ENCODE measurements around the gene RBPJL. TPM values are rescaled to one million over a fixed set of nuclear protein-coding genes. Genes with fewer than 3 reads are reported as not detected.
A peak's percentile ranks its signal among the peaks of the same experiment; 100 is the strongest.

RBPJL gene
- total RNA-seq, 1 donor from 2014 or later, result not detected

GRCh38 chr20:45317826-45318225 is 11.2 kb downstream of the RBPJL start:
- intact Hi-C loops (cut with micrococcal nuclease), result loop anchor here (2.0 to 10.0 kb wide), 3 partner anchors 37 to 353 kb away; partner anchors contain the start of genes STK4 and TOMM34
- Mint-ChIP-seq H3K27ac (peak overlapping the region; percentile 93), H3K9me3 (peaks cover 4% of the 10 kb centered on the region), H3K4me3 (peak overlapping the region; percentile 71), H3K27me3 (peaks cover 12% of the 10 kb centered on the region), H3K4me1 (peaks cover 39% of the 10 kb centered on the region), H3K36me3 (ENCODE audit: low read depth) (peaks cover 3% of the 10 kb centered on the region)
- no peak for DNase-seq

GRCh38 chr20:45318386-45318939 is 11.8 kb downstream of the RBPJL start:
- intact Hi-C loops (cut with micrococcal nuclease), result loop anchor here (2.0 to 10.0 kb wide), 3 partner anchors 36 to 354 kb away; partner anchors contain the start of genes STK4 and TOMM34

GRCh38 chr20:45318948-45319347 is 12.3 kb downstream of the RBPJL start:
- H3K4me1 Mint-ChIP-seq, result peaks cover 39% of the 10 kb centered on the region
- peaks cover 12% of the 10 kb centered on the region for H3K27me3 Mint-ChIP-seq
- DNase-seq, result peak; percentile 68
- peaks cover 3% of the 10 kb centered on the region for H3K36me3 Mint-ChIP-seq (ENCODE audit: low read depth)
- peak overlapping the region; percentile 93 for H3K27ac Mint-ChIP-seq
- intact Hi-C loops (cut with micrococcal nuclease), result loop anchor here (1.0 to 10.0 kb wide), 5 partner anchors 36 to 452 kb away; partner anchors contain the start of genes STK4 and TOMM34
- peaks cover 4% of the 10 kb centered on the region for H3K9me3 Mint-ChIP-seq
- H3K4me3 Mint-ChIP-seq, result peak overlapping the region; percentile 71

More at GRCh38 chr20:45318386-45318939, 11.8 kb downstream of the RBPJL start:
- peaks cover 3% of the 10 kb centered on the region for H3K36me3 Mint-ChIP-seq (ENCODE audit: low read depth)
- peaks cover 39% of the 10 kb centered on the region for H3K4me1 Mint-ChIP-seq
- H3K4me3 Mint-ChIP-seq, result peak overlapping the region; percentile 71
- H3K27me3 Mint-ChIP-seq, result peaks cover 12% of the 10 kb centered on the region
- H3K9me3 Mint-ChIP-seq, result peaks cover 4% of the 10 kb centered on the region
- peak; percentile 69 for DNase-seq
- H3K27ac Mint-ChIP-seq, result peak overlapping the region; percentile 93

- H3K9me3 Mint-ChIP-seq, result peaks cover 4% of the 10 kb centered on the region
- H3K4me3 Mint-ChIP-seq, result no peak overlapping the region
- peak; percentile 70 for DNase-seq
- intact Hi-C loops (cut with micrococcal nuclease), result no loop called here
- H3K27ac Mint-ChIP-seq, result peak overlapping the region; percentile 36
- peaks cover 36% of the 10 kb centered on the region for H3K4me1 Mint-ChIP-seq
- H3K27me3 Mint-ChIP-seq, result peaks cover 7% of the 10 kb centered on the region
- H3K36me3 Mint-ChIP-seq (ENCODE audit: low read depth), result peaks cover 10% of the 10 kb centered on the region
These were observed 14.4 kb downstream of the RBPJL start for GRCh38 chr20:45320948-45321595.

GRCh38 chr20:45322952-45323383 is 16.3 kb downstream of the RBPJL start:
- DNase-seq, result peak; percentile 67
- Mint-ChIP-seq H3K27me3 (no peaks in the 10 kb centered on the region), H3K36me3 (ENCODE audit: low read depth) (peaks cover 22% of the 10 kb centered on the region), H3K4me1 (peaks cover 29% of the 10 kb centered on the region), H3K9me3 (peaks cover 4% of the 10 kb centered on the region), H3K4me3 (no peak overlapping the region), H3K27ac (peak overlapping the region; percentile 37)
- intact Hi-C loops (cut with micrococcal nuclease), result no loop called here

- intact Hi-C loops (cut with micrococcal nuclease), result no loop called here
- no peak overlapping the region for H3K27ac Mint-ChIP-seq
- H3K36me3 Mint-ChIP-seq (ENCODE audit: low read depth), result peaks cover 29% of the 10 kb centered on the region
- peaks cover 24% of the 10 kb centered on the region for H3K4me1 Mint-ChIP-seq
- DNase-seq, result no peak
- H3K9me3 Mint-ChIP-seq, result peaks cover 4% of the 10 kb centered on the region
- no peaks in the 10 kb centered on the region for H3K27me3 Mint-ChIP-seq
- no peak overlapping the region for H3K4me3 Mint-ChIP-seq
These were observed 17.1 kb downstream of the RBPJL start for GRCh38 chr20:45323731-45324130.

- Mint-ChIP-seq H3K4me1 (peaks cover 13% of the 10 kb centered on the region), H3K27ac (peak overlapping the region; percentile 41), H3K36me3 (ENCODE audit: low read depth) (peaks cover 36% of the 10 kb centered on the region), H3K27me3 (no peaks in the 10 kb centered on the region), H3K9me3 (no peaks in the 10 kb centered on the region), H3K4me3 (no peak overlapping the region)
- intact Hi-C loops (cut with micrococcal nuclease), result no loop called here
- no peak for DNase-seq
These were observed 18.7 kb downstream of the RBPJL start for GRCh38 chr20:45325371-45325770.

- Mint-ChIP-seq H3K4me1 (peaks cover 5% of the 10 kb centered on the region), H3K36me3 (ENCODE audit: low read depth) (peaks cover 53% of the 10 kb centered on the region), H3K27ac (no peak overlapping the region), H3K4me3 (no peak overlapping the region), H3K9me3 (no peaks in the 10 kb centered on the region), H3K27me3 (no peaks in the 10 kb centered on the region)
- DNase-seq, result no peak
- intact Hi-C loops (cut with micrococcal nuclease), result no loop called here
These were observed 21.8 kb downstream of the RBPJL start for GRCh38 chr20:45328451-45328850.

DNA sequence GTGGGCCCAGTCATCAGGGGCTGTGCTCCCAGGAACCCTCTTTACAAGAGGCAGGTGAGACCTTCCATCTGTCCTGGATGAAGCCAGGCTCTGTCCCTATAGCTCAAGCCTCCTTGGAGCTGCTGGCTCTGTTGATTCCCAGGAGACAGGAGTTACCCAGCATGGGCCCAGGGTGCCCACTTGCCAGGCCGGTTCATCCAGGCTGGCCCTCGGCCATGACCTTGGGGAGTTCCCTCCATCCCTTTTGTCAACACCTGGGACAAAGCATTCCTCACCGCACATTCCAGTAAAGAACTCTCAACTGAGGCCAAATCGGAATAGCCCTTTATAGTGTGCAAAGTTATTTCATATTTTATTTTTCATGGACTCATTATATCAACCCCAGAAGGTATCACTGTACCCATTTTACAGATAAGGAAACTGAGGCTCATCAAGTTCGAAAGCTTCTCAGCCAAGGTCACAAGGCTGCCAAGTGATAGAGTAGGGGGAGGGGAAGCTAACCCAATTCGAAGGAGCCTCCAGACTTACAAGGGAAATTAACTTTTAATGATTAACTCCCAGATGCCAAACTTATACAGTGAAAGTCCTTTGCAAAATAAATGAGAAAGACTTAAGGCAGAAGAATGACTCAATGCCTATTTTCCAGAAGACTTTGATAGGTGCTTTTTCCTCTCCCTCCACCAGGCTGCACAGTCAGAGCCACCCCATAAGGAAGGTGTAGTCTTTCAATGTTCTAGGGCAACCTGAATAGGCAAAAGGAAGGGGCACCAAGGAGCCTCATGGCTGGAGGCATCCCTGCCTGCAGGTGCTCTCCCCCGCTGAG is 23.1 kb downstream of the RBPJL start:
- intact Hi-C loops (cut with micrococcal nuclease), result no loop called here
- H3K4me1 Mint-ChIP-seq, result peaks cover 5% of the 10 kb centered on the region
- no peak overlapping the region for H3K27ac Mint-ChIP-seq
- H3K27me3 Mint-ChIP-seq, result no peaks in the 10 kb centered on the region
- H3K9me3 Mint-ChIP-seq, result no peaks in the 10 kb centered on the region
- no peak overlapping the region for H3K4me3 Mint-ChIP-seq
- no peak for DNase-seq
- H3K36me3 Mint-ChIP-seq (ENCODE audit: low read depth), result peaks cover 58% of the 10 kb centered on the region

DNA sequence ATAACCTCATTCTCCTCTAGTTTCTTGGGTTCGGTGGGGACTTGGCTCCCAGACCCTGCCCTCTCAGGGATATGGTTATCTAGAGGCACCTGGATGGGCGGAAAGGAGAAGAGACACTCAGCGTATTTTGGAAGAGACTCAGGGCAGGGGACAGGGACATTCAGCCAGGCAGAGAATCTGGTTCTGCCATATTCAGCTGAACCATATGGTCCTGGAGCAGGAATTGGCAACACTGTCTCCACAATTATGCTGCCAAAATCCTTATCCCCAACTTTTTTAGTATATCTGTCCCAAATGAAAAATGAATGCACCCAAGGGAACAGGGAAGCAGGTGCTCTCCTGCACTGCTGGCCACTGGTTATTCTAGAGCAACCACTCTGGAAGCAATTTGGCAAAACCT is 23.8 kb downstream of the RBPJL start:
- H3K27me3 Mint-ChIP-seq, result no peaks in the 10 kb centered on the region
- H3K27ac Mint-ChIP-seq, result peak overlapping the region; percentile 37
- H3K4me3 Mint-ChIP-seq, result no peak overlapping the region

GRCh38 chr20:45336530-45337366 is 30.1 kb downstream of the RBPJL start:
- DNase-seq, result no peak
- H3K4me1 Mint-ChIP-seq, result peaks cover 24% of the 10 kb centered on the region
- intact Hi-C loops (cut with micrococcal nuclease), result no loop called here
- H3K27me3 Mint-ChIP-seq, result no peaks in the 10 kb centered on the region
- H3K36me3 Mint-ChIP-seq (ENCODE audit: low read depth), result peaks cover 63% of the 10 kb centered on the region
- no peak overlapping the region for H3K4me3 Mint-ChIP-seq
- H3K9me3 Mint-ChIP-seq, result no peaks in the 10 kb centered on the region
- peak overlapping the region; percentile 53 for H3K27ac Mint-ChIP-seq

More for the DNA sequence above, 23.8 kb downstream of the RBPJL start:
- Mint-ChIP-seq H3K4me1 (peaks cover 5% of the 10 kb centered on the region), H3K36me3 (ENCODE audit: low read depth) (peaks cover 62% of the 10 kb centered on the region), H3K9me3 (no peaks in the 10 kb centered on the region)
- intact Hi-C loops (cut with micrococcal nuclease), result no loop called here
- DNase-seq, result no peak

DNA sequence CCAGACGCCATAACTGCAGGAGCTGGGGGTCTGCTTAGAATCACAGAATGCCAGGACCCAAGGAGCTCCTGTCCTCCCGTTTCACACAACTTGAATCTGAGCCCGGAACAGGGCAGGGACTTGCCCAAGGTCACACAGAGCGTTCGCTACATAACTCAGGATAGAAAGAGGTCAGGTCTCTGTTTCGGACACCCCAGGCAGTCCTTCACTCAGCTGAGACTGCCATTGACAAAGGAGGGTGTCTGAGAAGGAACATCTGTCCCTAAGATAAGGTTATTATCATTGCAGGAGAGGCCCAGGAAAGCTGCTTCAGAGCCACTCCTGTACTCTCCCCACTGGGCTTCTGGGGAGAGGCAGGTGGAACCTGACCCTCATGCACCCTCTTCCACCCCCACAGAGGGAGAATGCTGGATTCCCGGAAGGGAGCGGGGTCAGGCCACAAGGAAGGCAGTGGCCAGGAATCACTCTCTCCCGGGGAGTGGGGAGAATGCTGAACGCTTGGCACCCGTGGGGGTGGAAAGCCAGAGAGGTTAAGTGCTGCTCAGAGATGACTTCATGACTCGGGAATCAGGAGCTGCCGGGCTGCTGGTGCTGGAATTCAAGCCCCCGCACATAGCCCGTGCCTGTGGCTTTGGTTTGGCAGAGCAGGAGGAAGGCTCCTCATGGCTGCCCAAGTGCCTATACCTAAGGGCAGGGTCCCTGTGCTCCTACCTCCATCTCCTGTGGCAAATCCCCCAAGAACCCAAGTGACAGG is 30.9 kb downstream of the RBPJL start:
- Mint-ChIP-seq H3K36me3 (ENCODE audit: low read depth) (peaks cover 65% of the 10 kb centered on the region), H3K4me3 (no peak overlapping the region), H3K4me1 (peaks cover 29% of the 10 kb centered on the region), H3K27me3 (no peaks in the 10 kb centered on the region), H3K9me3 (no peaks in the 10 kb centered on the region), H3K27ac (peak overlapping the region; percentile 53)
- no peak for DNase-seq
- intact Hi-C loops (cut with micrococcal nuclease), result no loop called here
